Activated CD4-positive, alpha-beta T cell treated with anti-CD3 and anti-CD28 coated beads, Interleukin-2, amount 10 ng/mL, durations not matched to agents 7 days and 5 days (primary cell): ENCODE data around the gene SRGAP3. TPM values are rescaled to one million over a fixed set of nuclear protein-coding genes. Genes with fewer than 3 reads are reported as not detected.

ENCODE experiments used
- CTCF ChIA-PET: fragments of 350-600 bp; sonication (Branson Sonifier 250); formaldehyde crosslinking; loops from one replicate; lab custom pipeline; 2021; ENCODE audit warnings: antibody characterized with exemption; lab: Charles Lee
- POLR2A ChIA-PET: fragments of 350-600 bp; sonication (Branson Sonifier 250); formaldehyde crosslinking; loops from one replicate; lab custom pipeline; 2021; ENCODE audit warnings: antibody characterized with exemption; lab: Charles Lee
- DNase-seq: peaks from one replicate; pipeline ENCODE4 v3.0.0-alpha.2; 2020
- H3K27ac Mint-ChIP-seq: one replicate; pipeline ENCODE4 v1.8.0; 2021; ENCODE audit warnings: mild to moderate bottlenecking, moderate library complexity, mixed read lengths
- H3K27me3 Mint-ChIP-seq: one replicate; pipeline ENCODE4 v1.8.0; 2021; ENCODE audit warnings: mixed read lengths
- H3K36me3 Mint-ChIP-seq: one replicate; pipeline ENCODE4 v1.8.0; 2021; ENCODE audit warnings: low read depth, mixed read lengths
- H3K4me1 Mint-ChIP-seq: one replicate; pipeline ENCODE4 v1.8.0; 2021; ENCODE audit warnings: mixed read lengths
- H3K4me3 Mint-ChIP-seq: one replicate; pipeline ENCODE4 v1.8.0; 2021; ENCODE audit warnings: mild to moderate bottlenecking, moderate library complexity, mixed read lengths
- H3K9me3 Mint-ChIP-seq: one replicate; pipeline ENCODE4 v1.8.0; 2021; ENCODE audit warnings: mixed read lengths
- total RNA-seq, 2 experiments: library from RNA; stranded (reverse); gene quantifications; one replicate each; pipeline ENCODE4 v1.2.3, GENCODE V29; 2021

Gene SRGAP3
- total RNA-seq, 2 experiments from 2014 or later: 3.2 to 4.0 TPM

DNA sequence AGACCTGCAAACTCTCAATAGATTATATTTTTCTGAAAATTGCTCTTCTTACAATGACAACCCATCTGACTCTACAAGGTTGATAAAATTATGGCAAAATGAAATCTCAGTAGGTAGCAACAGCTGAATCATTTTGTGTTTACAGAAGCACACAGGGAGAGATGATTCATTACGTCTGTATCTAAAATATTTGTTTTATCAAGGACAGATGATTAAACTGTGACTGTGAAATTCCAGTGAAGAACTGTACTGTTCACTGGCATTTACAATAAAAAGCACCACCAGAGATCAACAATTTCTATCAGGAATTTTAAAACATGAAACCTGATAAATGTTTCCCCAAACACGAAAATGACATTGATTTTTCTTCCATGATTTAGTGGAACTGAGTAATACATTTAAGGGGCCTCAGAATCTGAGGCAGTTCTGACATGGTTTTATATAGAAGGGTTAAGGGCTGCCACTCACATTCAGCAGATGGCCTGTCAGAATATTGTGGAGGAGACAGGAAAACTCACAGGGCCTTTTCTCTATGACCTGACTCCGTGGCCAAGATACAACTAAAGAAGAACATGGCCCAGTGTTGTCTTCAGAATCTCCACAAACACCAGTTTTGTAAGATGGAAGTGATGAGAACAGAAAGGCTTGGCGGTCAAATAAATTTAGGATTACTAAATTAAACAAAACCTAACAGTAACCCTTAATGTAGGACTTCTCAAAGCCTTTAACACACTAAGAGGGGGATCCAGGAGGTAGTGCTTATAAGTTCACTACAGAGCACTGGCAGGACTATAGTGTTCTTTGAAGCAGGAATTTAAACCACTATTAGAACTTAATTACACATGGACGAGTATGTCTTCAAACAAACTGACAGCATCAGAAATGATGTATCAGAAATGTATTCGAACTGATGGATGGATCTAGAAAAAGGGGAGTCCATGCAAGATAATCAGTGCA, 312.1 kb downstream of the SRGAP3 start:
- no peak for DNase-seq
- no peaks in the 10 kb centered on the region for H3K27me3 Mint-ChIP-seq
- no peak overlapping the region for H3K27ac Mint-ChIP-seq
- POLR2A ChIA-PET: no interaction called here
- H3K36me3 Mint-ChIP-seq: peaks cover 26% of the 10 kb centered on the region
- H3K4me3 Mint-ChIP-seq: no peak overlapping the region
- CTCF ChIA-PET: no interaction called here
- H3K4me1 Mint-ChIP-seq: no peaks in the 10 kb centered on the region
- H3K9me3 Mint-ChIP-seq: no peaks in the 10 kb centered on the region

DNA sequence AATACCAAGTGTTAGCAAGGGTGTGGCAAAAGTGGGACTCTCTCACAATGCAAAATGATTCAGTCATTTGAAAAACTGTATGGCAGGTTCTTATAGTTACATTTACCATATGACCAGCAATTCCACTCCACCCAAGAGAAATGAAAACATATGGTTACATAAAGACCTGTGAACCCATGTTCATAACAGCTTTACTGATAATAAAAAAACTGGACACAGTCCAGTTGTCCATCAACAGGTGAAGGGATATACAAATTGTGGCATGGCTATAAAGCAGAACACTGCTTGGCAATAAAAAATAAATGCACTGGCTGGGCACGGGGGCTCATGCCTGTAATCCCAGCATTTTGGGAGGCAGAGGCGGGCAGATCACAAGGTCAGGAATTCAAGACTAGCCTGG, 316.9 kb downstream of the SRGAP3 start:
- no peak overlapping the region for H3K27ac Mint-ChIP-seq
- no peaks in the 10 kb centered on the region for H3K4me1 Mint-ChIP-seq
- POLR2A ChIA-PET: no interaction called here
- no peaks in the 10 kb centered on the region for H3K9me3 Mint-ChIP-seq
- H3K27me3 Mint-ChIP-seq: no peaks in the 10 kb centered on the region
- H3K36me3 Mint-ChIP-seq: peaks cover 27% of the 10 kb centered on the region
- CTCF ChIA-PET: no interaction called here
- DNase-seq: no peak
- no peak overlapping the region for H3K4me3 Mint-ChIP-seq

DNA sequence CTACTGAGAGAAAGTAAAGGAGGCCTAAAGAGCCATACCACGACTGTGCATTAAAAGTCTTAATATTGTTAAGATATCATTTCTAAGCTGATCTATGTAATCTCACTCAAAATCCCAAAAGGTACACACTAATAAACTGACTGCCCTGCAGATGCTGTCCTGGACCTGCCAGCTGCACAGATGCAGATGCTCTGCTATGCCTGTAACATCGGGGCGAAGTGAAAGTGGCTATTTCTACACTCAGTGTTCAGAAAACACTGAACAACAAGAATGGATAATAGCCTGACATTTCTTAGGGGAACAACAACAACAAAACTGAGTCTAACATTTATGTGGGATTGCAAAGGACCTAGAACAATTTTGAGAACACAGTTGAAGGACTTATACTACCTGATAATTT, 318.1 kb downstream of the SRGAP3 start:
- no peak overlapping the region for H3K27ac Mint-ChIP-seq
- no peak for DNase-seq
- no peak overlapping the region for H3K4me3 Mint-ChIP-seq
- H3K9me3 Mint-ChIP-seq: no peaks in the 10 kb centered on the region
- no peaks in the 10 kb centered on the region for H3K27me3 Mint-ChIP-seq
- ChIA-PET POLR2A (no interaction called here), CTCF (no interaction called here)
- H3K4me1 Mint-ChIP-seq: no peaks in the 10 kb centered on the region
- peaks cover 32% of the 10 kb centered on the region for H3K36me3 Mint-ChIP-seq

Other genes with a start within 250 kb of the SRGAP3 start
- gene THUMPD3, start 113.4 kb upstream of the SRGAP3 start, total RNA-seq: 10 to 100 TPM; 46.6 to 48.0 TPM
- 100 to 1,000 TPM; 111 to 129 TPM for gene SETD5, start 148.0 kb upstream of the SRGAP3 start, total RNA-seq